Activated CD8-positive, alpha-beta memory T cell treated with anti-CD3 and anti-CD28 coated beads, Interleukin-2, amount 50 U/mL, for 4 hours (primary cell): ENCODE results near the gene TTYH1.
"Not testable (repeated sequence)": the region's sequence is repeated elsewhere in the genome, so short reads cannot be mapped to it uniquely, and the experiment has no call there.

Experiments
- DNase-seq: peaks from one replicate; pipeline ENCODE4 v3.0.0-alpha.2; 2020

TTYH1 gene

DNA sequence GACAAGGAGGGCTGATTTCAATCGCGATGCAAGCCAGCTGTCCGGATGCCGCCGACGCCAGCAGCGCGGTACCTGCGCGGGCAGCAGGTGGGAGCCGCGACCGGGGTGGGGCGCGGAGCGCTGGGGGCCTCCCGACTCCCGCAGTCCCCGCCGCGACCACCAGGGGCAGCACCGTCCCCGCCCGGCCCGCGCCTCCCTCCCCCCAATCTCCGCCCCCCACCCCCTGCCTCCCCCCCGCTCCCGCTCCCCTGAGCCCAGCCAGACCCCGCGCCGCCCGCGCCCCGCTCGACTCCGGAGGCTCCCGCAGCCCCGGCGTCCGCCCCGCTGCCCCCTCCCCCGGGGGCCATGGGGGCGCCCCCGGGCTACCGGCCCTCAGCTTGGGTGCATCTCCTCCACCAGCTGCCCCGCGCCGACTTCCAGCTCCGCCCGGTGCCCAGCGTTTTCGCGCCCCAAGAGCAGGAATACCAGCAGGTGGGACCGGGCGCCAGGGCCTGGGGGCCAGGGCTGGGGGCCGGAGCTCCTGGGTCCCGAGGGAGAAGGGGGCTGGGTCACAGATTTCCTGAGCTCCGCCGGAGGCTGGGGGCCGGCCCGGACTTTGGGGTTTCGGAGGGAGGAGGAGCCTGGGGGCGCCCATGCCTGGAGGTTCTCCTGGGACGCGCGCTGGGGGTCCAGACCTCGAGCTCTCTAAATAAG lies at the start of gene TTYH1:
TSS of gene TTYH1 (plus strand) at position 257 of the 693 bp plus-strand sequence. CDS start at position 346, 89 bp downstream.
- DNase-seq = peak; percentile 53

DNA sequence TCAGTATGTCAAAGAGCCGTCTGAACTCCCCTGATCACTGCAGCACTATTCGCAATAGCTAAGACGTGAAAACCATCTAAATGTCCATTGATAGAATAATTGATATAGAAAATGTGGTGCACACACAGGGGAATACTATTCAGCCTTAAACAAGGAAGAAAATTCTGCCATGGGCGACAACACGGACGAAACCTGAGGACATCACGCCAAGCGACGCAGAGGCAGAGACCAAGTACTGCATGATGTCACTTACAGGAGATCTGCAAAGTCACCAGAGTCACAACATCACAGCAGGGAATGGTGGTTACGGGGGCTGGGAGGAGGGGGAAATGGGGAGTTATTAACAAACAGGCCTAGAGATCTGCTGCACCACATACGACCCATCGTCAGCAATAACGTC lies 49.5 kb upstream of the TTYH1 start:
- not testable (repeated sequence) for DNase-seq

- DNase-seq = no peak
Measured at GRCh38 chr19:54366811-54367210, 48.5 kb upstream of the TTYH1 start.

GRCh38 chr19:54369082-54369687 lies 46.1 kb upstream of the TTYH1 start:
- no peak for DNase-seq

DNA sequence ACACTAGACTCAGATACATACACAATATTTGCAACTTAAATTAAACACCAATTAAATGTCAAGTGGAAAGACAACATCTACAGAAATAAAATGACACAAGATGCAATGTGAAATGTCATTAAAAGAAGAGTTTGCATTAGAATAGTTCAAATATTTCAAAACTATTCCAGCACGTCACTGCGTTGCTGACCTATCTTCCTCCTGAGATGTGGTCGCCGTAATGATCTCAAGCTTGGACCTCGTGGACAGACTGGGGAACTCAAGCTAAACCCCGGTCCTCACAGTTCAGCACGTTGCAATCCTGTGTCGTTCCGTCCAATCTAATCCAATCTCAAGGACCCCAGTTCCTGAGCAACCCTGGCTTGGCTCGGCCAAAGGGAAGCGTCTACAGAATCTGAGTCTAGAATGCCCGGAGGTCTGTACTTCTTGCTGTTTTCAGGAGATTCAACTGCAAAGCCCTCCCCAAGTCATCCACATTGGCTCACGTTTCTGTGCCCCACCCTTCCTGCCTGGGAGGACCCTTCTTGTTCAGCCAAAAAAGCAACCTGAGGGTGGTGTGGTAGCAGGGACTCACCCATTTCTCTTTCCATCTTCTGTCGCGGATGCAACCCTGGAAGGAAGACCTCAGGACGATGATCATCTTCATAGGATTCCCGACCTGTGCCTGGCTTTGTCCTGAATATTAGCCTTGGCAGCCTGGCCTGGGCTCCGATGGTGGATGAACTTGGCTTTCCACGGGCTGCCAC lies 45.4 kb upstream of the TTYH1 start:
- DNase-seq = not testable (repeated sequence)

- not testable (repeated sequence) for DNase-seq
Measured at GRCh38 chr19:54370434-54370796, 44.8 kb upstream of the TTYH1 start.

- not testable (repeated sequence) for DNase-seq
Measured at GRCh38 chr19:54371453-54371852, 43.8 kb upstream of the TTYH1 start.

- DNase-seq = no peak
Measured at GRCh38 chr19:54373781-54374631, 41.3 kb upstream of the TTYH1 start.

GRCh38 chr19:54375181-54375938 lies 39.9 kb upstream of the TTYH1 start:
- not testable (repeated sequence) for DNase-seq

GRCh38 chr19:54376610-54377285 lies 38.5 kb upstream of the TTYH1 start:
- no peak for DNase-seq

DNA sequence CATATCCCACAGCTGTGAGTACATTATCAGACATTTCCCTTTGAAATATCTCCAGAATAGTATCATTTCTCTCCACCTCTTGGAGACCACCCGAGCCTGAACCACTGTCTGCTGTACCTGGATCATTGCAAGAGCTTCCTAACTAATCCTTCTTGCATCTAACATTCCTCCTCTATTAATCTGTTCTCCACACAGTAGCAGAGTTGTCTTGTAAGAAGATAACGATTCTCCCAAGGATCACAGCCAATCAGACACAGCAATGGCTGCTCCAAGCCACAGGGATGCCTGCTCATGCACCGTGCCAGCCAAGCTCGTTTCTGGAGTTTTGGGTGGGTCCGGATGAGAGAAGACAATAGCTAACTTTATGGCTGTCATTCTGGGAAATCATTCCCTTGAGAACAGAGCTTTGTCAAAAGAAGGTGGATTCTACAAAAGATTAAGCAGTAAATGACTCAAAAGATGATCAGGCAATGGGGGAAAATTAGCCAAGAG lies 36.0 kb upstream of the TTYH1 start:
- no peak for DNase-seq

GRCh38 chr19:54380897-54381296 lies 34.4 kb upstream of the TTYH1 start:
- DNase-seq = no peak

DNA sequence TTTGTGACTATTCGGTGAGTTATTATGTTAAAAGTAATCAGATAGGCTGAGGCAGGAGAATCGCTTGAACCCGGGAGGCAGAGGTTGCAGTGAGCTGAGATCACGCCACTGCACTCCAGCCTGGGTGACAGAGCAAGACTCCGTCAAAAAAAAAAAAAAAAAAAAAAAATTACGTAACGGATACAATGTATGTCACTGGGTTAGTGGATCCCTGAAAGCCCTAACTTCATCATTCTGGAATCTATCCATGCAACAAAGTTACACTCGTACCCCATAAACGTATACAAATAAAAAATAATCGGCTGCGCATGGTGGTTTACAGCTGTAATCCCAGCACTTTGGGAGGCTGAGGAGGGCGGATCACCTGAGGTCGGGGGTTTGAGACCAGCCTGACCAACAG lies 33.2 kb upstream of the TTYH1 start:
- DNase-seq = not testable (repeated sequence)

DNA sequence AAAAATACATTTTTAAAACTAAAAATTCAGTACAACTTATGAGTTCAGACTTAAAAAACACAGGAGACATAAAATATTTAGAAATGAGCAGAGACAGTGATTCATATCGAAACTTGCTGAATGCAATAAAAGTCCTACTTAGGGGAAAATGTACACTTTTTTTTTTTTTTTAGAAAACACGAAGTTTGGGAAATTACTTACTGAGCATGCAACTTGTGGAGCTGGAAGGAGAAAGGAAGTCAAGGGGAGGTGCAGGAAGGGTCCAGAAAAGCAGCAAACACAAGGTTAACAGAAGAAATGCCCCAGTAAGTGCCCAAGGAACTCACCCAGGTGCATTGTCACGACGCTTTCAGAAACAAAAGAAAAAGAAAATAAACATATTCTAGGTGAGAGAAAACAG lies 31.9 kb upstream of the TTYH1 start:
- DNase-seq = no peak

DNA sequence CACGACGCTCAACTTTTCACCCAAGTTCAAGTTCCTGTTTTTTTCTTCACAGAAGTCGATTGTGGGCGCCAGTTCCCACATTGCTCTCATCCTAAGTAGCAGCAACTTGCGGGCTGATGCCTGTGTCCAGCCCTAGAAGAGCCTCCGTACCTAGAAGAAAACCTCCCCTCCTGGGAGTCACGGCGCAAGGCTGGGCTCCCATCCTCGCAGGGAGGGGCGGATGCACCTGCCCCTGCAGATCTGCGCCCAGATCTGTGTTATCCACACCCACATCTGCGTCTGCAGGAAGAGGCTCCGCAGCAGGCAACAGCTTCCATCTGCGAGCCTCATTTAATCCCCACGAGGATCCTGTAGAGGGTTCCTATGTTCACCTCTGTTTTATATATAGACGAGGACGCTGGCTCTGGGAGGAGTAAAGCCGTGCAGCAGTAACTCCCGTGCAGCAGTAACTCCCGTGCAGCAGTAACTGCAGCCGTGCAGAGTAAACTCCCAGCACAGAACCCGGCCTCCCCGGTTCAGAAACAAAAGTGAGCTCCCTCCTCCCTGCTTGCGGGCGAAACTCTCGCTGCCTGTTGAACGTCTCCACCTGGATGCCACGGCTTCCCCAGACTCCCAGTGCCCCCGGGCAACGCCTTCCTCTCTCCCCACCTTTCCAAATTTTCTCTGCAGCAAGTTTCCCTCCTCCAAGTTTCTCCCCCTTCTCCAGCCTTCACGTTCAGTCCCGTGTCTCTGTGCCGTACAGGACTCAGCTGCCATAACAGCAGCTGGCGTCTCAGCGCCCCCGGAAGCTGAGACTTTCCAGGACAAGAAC lies 27.1 kb upstream of the TTYH1 start:
- peak; percentile 36 for DNase-seq

GRCh38 chr19:54388802-54389139 lies 26.5 kb upstream of the TTYH1 start:
- DNase-seq = no peak

- no peak for DNase-seq
Measured at GRCh38 chr19:54389553-54389952, 25.7 kb upstream of the TTYH1 start.

DNA sequence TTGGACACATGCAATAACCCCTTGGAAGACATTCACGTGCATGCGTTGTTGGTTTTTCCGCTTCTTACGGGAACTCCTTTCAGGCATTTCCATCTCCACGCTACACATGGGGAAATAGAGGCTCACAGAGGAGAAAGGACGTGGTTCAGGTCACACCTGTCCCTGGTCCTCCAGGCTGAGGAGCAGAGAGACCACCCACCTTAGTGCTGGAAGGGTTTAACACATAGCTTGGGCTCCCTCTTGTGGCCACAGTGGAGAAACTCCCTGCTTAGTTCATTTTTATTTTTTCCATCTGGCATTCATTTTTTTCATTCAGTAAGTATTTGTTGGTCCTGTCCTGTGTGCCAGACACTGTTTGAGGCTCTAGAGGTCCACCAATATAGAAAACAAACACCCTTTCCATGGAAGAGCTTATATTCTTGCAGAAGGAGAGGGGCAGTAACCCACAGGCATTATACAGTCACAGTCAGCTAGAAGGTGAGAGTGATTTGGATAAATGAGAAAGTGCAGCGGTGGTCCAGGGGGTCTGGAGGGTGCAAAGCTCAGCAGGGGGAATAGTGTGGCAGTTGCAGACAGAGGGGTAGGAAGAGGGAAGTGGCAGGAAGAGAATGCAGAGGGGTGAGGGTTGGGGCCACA lies 24.2 kb upstream of the TTYH1 start:
- DNase-seq = peak; percentile 71

GRCh38 chr19:54391589-54392061 lies 23.6 kb upstream of the TTYH1 start:
- DNase-seq = no peak

DNA sequence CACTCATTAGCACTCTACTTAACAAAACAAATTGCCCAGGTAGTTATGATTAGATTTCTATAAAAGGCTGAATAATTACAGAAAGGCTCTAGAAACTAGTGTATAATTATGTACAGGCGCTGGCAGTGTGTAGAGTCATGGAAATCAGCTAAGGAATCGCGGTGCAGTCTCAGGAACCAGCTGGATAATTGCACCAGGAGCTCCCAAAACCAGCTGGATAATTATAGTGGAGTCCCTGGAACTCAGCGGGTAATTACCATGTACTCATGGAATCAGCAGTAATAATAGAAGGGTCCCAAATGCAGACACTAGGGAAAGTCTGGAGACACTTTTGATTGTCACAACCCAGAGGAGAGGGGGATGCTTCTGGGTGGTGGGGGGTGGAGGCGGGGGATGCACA lies 23.2 kb upstream of the TTYH1 start:
- DNase-seq = no peak
